HG03439 (cell line): ENCODE results near the gene OR11A1.

ENCODE experiments used
- ATAC-seq: cut with Tn5 transposase; IDR thresholded peaks from one replicate; pipeline ENCODE4 v1.9.1; 2021; ENCODE audit warnings: mild to moderate bottlenecking, moderate library complexity; ENCODE audit not compliant: unreplicated experiment

The OR11A1 gene

DNA sequence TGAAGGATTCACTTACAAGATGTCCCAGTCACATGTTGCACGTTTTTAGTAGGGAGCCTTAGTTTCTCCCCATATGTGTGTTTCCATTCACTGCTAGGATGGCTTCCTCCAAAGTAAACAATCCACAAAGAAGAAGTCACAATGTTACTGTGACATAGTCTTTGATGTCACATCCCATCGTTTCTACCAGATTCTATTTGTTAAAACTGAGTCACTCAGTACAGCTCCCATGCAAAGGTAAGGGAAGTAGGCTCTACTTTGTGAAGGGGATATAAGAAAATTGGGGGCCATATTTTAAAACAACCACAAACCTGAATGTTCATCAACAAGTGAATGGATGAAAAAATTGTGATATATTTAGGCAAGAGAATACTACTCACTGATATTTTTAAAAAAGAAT lies at the start of gene OR11A1, which contains the start of gene OR2H1:
Gene OR11A1, minus strand, starts transcription at position 101 of the 400 bp plus-strand sequence. CDS start 29,430 bp downstream, outside the sequence.
Gene OR2H1, plus strand, starts transcription at position 185 of the 400 bp plus-strand sequence. CDS start 4,615 bp downstream, outside the sequence.
- ATAC-seq, result no peak

DNA sequence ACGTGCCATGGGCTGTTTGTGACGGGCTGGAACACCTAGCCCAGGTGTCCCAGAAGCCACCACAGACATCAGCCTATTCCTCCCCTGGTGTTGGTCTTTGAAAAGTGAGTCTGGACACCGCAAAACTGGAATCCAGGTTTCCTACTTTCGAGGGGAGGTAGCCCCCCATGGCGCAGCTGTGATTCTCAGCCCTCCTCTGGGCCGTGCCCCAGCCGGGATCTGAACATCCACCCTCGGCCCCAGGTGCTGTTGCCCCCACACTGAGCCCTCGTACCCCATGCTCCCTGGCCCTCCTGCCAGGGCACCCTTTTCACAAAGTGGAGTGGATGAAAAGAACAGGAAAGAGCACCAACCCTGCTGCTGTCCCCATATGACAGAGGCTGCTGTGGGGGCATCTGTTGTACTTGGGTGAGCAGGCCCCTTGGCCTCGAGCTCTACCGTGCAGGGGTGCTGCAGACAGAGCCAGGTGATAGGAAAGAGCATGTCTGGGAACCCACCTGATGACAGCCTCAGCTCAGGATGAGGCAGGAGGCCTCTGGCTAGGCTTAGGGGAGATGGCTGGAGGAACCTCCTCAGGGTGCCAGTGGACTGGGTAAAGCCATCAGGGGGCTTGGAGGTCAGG lies 49.7 kb upstream of the OR11A1 start:
- ATAC-seq, result no peak

GRCh38 chr6:29505808-29506207 lies 48.9 kb upstream of the OR11A1 start:
- ATAC-seq, result no peak

DNA sequence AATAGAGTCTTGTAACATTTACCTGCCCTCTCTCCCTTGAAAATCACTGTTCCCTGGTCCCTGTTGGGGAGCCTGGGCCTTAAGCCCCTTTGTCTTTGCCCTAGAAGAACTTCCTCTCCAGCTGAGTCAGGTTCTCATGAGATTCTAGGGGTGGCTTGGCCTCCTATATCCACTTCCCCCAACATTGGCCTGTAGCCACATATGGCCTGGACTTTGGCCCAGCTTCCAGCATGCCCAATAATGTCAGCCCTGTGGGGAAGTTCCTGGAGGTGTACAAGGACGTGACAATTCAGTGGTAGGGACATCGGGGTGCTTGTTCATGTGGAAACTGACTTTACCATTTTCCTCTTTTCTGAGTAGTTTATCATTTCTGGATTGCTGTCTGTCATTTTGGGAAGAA lies 48.1 kb upstream of the OR11A1 start:
- ATAC-seq, result no peak

DNA sequence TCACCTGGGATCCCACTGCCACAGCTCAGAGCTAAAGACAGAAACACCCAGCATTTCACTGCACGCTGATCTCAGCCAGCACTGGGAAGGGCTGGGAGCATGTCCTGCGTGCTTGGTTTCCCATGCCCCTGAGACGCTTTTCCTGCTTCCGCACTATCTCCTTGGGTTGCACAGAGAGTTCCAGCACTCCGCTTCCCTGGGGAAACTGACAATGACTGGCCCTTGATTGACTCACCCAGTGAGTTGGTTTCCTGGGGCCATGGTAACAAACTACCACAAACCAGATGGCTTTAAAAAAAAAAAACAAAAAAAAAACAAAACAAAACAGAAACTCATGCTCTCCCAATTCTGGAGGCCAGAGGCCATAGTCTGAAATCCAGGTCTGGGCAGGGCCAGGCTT lies 45.7 kb upstream of the OR11A1 start:
- ATAC-seq, result no peak

DNA sequence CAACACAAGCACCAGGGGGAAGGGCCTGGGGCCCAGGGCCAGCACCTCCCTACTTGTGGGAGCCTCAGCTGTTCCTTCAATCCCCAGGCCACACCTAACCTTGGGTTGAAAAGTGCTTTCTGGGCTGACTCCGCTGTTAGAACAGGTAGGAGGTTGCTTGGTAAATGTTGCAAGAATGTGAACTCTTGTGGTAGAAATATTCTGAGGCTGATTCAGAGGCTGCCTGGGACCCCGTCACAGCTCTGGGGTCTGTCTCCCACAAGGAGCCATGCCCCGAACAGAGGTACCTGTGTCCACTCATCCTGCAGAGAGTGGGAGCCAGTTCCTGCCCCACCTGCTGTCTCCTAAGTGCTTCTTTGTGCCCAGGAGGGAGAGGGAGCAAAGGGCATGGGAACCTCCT lies 45.3 kb upstream of the OR11A1 start:
- ATAC-seq, result no peak

GRCh38 chr6:29501106-29501505 lies 44.2 kb upstream of the OR11A1 start:
- no peak for ATAC-seq

- no peak for ATAC-seq
Measured at GRCh38 chr6:29500594-29500993, 43.7 kb upstream of the OR11A1 start.

DNA sequence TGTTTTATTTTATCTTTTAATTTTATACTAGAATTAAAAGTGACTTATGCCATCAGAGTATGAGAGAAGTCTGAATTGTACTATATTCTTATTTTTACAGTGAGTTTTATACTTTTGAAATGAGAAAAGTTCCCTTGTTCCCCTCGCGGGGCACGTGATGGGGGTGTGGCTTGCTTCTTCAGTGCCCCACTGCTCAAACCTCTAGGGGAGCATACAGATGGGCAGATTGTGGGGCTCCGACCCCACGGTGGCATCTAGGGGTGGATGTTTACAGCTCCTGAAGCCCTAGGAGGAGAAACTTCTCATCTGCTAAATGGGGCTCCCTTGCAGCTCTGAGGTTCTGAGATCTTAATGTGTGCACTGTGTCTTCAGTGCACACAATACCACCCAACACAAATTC lies 42.8 kb upstream of the OR11A1 start:
- no peak for ATAC-seq

GRCh38 chr6:29496961-29497360 lies 40.1 kb upstream of the OR11A1 start:
- no peak for ATAC-seq

DNA sequence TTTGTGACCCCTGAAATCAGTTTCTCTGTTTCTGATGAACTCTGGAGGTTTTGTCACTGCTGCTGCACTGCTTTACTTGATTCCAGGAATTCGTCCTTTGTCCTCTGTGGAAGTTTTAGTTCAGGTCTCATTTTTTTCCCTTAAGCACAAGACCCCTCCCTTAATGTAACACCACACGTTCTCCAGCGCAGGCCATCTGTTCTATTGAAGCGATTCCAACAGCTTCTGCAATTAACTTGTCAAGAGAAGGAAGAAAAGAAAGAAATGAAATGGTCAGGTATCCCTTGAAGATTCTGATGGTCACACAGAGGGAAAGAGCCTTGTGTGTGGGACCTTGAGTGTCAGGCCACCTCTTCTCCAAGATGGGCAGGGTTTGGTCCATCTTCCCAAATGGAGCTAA lies 38.7 kb upstream of the OR11A1 start:
- no peak for ATAC-seq

DNA sequence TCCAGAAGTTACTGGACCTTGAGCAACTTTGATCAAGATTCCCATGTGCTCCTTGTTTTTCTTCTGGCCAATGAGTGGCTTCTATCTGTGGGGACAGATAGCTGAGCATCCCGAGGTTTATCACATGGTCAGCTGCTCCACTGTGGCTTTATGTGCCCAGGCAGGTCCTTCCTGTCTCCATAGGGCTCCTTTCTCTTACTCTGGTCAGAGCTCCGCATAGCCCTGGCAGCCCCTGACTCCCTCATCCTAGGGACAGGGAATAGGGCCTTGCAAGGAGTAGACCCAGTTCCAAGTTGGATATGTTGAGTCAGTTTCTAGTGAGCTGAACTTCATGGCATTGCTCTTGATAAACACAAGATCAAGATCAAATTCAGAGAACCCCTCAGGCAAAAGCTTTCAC lies 37.3 kb upstream of the OR11A1 start:
- ATAC-seq, result no peak

GRCh38 chr6:29493261-29493660 lies 36.4 kb upstream of the OR11A1 start:
- ATAC-seq, result no peak

- ATAC-seq, result no peak
Measured at GRCh38 chr6:29491574-29491973, 34.7 kb upstream of the OR11A1 start.

DNA sequence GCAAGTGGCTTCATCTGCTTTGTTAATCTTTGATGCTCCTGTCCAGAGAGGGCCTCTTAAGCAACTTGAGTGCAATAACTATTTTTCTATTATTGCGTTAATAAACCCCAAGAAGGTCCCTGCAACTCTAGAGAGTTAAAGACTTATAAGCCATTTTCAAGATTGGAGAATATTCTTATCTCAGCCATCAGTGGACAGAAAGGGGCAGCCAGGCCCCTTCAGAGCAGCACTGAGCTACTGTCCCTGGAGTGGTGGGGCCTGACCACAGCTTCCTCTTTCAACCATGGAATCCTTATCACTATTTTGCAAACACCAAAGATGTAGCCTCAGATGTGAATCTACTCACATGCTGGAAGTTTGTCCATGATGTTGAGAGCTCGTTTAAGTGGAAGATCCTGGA lies 33.7 kb upstream of the OR11A1 start:
- no peak for ATAC-seq

GRCh38 chr6:29490055-29490454 lies 33.2 kb upstream of the OR11A1 start:
- ATAC-seq, result no peak

GRCh38 chr6:29489286-29489685 lies 32.4 kb upstream of the OR11A1 start:
- no peak for ATAC-seq

GRCh38 chr6:29488874-29489273 lies 32.0 kb upstream of the OR11A1 start:
- ATAC-seq, result no peak

GRCh38 chr6:29487660-29488059 lies 30.8 kb upstream of the OR11A1 start, which contains the start of gene MAS1L:
MAS1L (minus strand) TSS chr6:29487956; CDS start chr6:29487902, 54 bp downstream.
- no peak for ATAC-seq

DNA sequence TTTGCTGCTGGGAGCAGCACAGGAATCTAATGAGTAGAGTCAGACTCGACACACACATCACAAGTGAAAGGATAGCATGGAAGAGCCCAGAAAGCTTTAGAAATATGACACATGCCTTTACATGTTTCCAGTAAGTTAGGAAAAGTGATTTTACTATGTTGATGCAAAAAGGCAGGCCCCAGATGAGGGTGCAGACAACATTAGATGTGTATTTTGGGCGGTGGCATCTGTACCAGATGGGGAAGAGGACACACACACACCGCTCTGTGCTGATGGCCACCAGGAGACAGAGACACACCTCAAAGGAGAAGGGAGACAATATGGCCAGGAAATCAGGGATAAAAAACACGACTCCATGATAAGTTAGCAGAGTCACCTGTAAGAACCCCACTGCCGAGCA lies 30.3 kb upstream of the OR11A1 start:
- no peak for ATAC-seq

DNA sequence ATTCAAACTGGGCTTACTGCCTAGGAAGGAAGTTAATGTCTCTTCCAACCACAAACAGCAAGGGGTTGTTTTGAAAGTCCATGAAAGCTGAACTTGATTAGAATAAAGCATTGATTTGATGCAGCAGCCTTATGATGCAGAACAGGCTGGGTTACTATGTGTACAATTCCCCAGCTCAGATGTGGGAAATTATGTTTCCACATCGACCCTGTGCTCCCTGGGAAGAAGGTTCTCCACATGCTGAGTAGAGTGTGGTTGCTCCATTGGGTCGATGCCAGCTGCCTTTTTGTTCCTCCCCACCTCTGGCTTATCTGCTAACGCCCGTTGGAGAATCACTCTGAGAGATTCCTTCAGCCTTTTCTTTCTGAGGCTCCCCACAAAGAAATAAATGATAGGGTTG lies 29.7 kb upstream of the OR11A1 start:
- ATAC-seq, result no peak

- ATAC-seq, result no peak
Measured at GRCh38 chr6:29483735-29484134, 26.9 kb upstream of the OR11A1 start.

DNA sequence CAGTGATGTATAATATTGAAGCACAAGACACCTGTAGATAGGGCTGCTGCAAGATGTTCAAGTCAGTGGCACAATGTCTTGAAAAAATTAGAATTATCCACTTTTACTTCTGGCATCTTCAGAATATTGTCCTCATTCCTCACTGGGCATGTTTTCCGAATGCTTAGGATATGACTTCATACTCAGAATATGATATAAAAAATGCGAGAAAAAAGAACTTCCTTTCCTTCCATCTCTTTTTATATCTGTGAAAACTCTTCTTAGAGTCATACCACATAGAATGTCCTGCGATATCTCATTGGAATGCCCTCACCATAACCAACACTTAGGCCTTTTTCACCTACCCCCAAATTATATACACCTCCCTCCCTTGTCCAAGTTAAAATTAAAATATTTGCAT lies 26.3 kb upstream of the OR11A1 start:
- no peak for ATAC-seq
